ENCODE results near the gene CBY3. TPM values are rescaled to one million over a fixed set of nuclear protein-coding genes. Genes with fewer than 3 reads are reported as not detected.
A peak's percentile ranks its signal among the peaks of the same experiment; 100 is the strongest.

The CBY3 gene
- total and polyA plus RNA-seq, 2 of the 13 experiments (the other 11 are each of a cell fraction or from before 2014, with no cell fraction given) = not detected

DNA sequence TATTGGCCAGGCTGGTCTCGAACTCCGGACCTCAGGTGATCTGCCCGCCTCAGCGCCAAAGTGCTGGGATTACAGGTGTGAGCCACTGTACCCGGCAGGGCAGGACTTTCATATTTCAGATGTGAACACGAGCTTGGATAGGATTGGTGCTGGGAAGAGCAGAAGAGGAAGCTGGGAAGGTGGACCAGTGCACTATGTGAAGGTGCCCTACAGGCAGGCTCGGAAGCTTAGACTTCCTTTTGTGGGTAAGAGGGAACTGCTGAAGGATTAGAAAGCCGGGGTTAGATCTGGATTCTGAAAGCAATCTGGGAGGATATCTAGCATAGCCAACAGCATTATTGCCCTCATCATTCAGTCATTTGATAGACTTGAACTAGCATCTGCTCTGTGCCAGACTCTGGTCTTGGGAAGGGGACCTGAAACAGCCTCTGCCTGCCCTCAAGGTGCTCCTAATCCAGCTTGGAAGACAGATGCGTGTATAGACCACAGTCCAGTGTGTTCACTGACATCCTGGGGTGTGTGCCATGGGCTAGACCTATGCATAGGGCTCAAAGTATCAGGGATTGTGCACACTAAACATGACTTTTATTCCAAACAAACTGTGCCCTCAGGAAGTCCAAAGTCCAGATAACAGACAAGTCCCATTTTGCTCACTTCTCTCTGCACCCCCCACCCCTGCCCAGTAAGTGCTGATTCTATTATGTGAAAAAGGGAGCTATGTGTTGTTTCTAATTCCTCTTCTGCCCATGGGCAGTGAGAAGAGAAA, 637 bp downstream of the CBY3 start (continued):
- TF ChIP-seq, protein P1, sequence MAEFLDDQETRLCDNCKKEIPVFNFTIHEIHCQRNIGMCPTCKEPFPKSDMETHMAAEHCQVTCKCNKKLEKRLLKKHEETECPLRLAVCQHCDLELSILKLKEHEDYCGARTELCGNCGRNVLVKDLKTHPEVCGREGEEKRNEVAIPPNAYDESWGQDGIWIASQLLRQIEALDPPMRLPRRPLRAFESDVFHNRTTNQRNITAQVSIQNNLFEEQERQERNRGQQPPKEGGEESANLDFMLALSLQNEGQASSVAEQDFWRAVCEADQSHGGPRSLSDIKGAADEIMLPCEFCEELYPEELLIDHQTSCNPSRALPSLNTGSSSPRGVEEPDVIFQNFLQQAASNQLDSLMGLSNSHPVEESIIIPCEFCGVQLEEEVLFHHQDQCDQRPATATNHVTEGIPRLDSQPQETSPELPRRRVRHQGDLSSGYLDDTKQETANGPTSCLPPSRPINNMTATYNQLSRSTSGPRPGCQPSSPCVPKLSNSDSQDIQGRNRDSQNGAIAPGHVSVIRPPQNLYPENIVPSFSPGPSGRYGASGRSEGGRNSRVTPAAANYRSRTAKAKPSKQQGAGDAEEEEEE (CRISPR knock-in tag; IDR thresholded peaks at IDR 0.05; ENCODE audit: borderline replicate concordance) = no peak
- TF ChIP-seq SSRP1 (CRISPR knock-in tag; IDR thresholded peaks at IDR 0.05) (0 out of 2 replicates have a peak, but pooled peaks have one; percentile 65), ZNF607 (CRISPR knock-in tag; IDR thresholded peaks at IDR 0.05; ENCODE audit: borderline replicate concordance) (no peak), RAD21 (CRISPR knock-in tag; IDR thresholded peaks at IDR 0.05) (no peak), ARNT (IDR thresholded peaks at IDR 0.05) (no peak), SALL1 (CRISPR knock-in tag; IDR thresholded peaks at IDR 0.05) (peak; percentile 90), THAP11 (CRISPR knock-in tag; IDR thresholded peaks at IDR 0.05) (peak; percentile 58), FLYWCH1 (CRISPR knock-in tag; IDR thresholded peaks at IDR 0.05) (no peak), TBL1XR1 (IDR thresholded peaks at IDR 0.05; ENCODE audit: borderline replicate concordance, low read length, partially characterized antibody) (peak; percentile 8), ZNF468 (CRISPR knock-in tag; IDR thresholded peaks at IDR 0.05) (no peak), ZNF3 (CRISPR knock-in tag; IDR thresholded peaks at IDR 0.05) (no peak), RFX5 (IDR thresholded peaks at IDR 0.05; ENCODE audit: low read depth, low read length) (no peak), ONECUT2 (CRISPR knock-in tag; IDR thresholded peaks at IDR 0.05) (no peak), ZNF816 (CRISPR knock-in tag; IDR thresholded peaks at IDR 0.05; ENCODE audit: borderline replicate concordance) (no peak), KMT2A (CRISPR knock-in tag; IDR thresholded peaks at IDR 0.05) (no peak), EED (CRISPR knock-in tag; IDR thresholded peaks at IDR 0.05) (no peak), ZEB1 (IDR thresholded peaks at IDR 0.05; ENCODE audit: insufficient replicate concordance, low read depth) (no peak), YEATS4 (CRISPR knock-in tag; IDR thresholded peaks at IDR 0.05; ENCODE audit: borderline replicate concordance) (peak; percentile 56; the same call in 1 of the 2 replicates), ZNF432 (CRISPR knock-in tag; IDR thresholded peaks at IDR 0.05; ENCODE audit: borderline replicate concordance) (no peak)
- TF ChIP-seq, protein P2, sequence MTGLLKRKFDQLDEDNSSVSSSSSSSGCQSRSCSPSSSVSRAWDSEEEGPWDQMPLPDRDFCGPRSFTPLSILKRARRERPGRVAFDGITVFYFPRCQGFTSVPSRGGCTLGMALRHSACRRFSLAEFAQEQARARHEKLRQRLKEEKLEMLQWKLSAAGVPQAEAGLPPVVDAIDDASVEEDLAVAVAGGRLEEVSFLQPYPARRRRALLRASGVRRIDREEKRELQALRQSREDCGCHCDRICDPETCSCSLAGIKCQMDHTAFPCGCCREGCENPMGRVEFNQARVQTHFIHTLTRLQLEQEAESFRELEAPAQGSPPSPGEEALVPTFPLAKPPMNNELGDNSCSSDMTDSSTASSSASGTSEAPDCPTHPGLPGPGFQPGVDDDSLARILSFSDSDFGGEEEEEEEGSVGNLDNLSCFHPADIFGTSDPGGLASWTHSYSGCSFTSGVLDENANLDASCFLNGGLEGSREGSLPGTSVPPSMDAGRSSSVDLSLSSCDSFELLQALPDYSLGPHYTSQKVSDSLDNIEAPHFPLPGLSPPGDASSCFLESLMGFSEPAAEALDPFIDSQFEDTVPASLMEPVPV (CRISPR knock-in tag; IDR thresholded peaks at IDR 0.05) = 0 out of 2 replicates have a peak, but pooled peaks have one; percentile 66
- TF ChIP-seq, protein P3, sequence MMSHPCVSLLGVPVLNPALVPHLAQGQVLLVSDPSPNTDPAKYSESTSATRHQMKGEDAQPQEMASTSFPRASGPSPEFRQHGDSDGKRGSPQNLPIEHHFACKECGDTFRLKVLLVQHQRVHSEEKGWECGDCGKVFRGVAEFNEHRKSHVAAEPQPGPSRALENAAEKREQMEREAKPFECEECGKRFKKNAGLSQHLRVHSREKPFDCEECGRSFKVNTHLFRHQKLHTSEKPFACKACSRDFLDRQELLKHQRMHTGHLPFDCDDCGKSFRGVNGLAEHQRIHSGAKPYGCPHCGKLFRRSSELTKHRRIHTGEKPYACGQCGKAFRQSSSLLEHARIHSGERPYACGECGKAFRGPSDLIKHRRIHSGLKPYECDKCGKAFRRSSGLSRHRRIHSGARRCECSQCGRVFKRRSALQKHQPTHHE (CRISPR knock-in tag; IDR thresholded peaks at IDR 0.05; ENCODE audit: borderline replicate concordance) = 0 out of 2 replicates have a peak, but pooled peaks have one; percentile 62
- TF ChIP-seq, protein P4, sequence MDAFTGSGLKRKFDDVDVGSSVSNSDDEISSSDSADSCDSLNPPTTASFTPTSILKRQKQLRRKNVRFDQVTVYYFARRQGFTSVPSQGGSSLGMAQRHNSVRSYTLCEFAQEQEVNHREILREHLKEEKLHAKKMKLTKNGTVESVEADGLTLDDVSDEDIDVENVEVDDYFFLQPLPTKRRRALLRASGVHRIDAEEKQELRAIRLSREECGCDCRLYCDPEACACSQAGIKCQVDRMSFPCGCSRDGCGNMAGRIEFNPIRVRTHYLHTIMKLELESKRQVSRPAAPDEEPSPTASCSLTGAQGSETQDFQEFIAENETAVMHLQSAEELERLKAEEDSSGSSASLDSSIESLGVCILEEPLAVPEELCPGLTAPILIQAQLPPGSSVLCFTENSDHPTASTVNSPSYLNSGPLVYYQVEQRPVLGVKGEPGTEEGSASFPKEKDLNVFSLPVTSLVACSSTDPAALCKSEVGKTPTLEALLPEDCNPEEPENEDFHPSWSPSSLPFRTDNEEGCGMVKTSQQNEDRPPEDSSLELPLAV (CRISPR knock-in tag; conservative IDR thresholded peaks at IDR 0.05; ENCODE audit: low read depth) = no peak
- TF ChIP-seq, protein P5, sequence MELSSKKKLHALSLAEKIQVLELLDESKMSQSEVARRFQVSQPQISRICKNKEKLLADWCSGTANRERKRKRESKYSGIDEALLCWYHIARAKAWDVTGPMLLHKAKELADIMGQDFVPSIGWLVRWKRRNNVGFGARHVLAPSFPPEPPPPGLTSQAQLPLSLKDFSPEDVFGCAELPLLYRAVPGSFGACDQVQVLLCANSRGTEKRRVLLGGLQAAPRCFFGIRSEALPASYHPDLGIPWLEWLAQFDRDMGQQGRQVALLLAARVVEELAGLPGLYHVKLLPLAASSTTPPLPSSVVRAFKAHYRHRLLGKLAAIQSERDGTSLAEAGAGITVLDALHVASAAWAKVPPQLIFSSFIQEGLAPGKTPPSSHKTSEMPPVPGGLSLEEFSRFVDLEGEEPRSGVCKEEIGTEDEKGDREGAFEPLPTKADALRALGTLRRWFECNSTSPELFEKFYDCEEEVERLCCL (CRISPR knock-in tag; IDR thresholded peaks at IDR 0.05; ENCODE audit: borderline replicate concordance) = no peak

Measured in HepG2 (cell line).